A673 (cell line): Measurements from ENCODE around the gene CENPO. TPM values are rescaled to one million over a fixed set of nuclear protein-coding genes. Genes with fewer than 3 reads are reported as not detected.
A peak's percentile ranks its signal among the peaks of the same experiment; 100 is the strongest.

Experiments used
- Bru-seq: library from RNA; stranded (reverse); fragments of 400-500 nt; gene quantifications from one replicate; lab custom pipeline; 2021; lab: Mats Ljungman, UMichigan
- BruChase-seq, 2 experiments: library from RNA; stranded (reverse); fragments of 400-500 nt; gene quantifications; one replicate each; lab custom pipeline; 2021; lab: Mats Ljungman, UMichigan
- BruUV-seq: library from RNA; stranded (reverse); fragments of 400-500 nt; replicated peaks from 2 replicates; lab custom pipeline; 2021; lab: Mats Ljungman, UMichigan
- CTCF ChIA-PET: fragments of 300-600 bp; sonication (Branson Sonifier 250); formaldehyde crosslinking; loops from one replicate; lab custom pipeline; 2022; ENCODE audit warnings: antibody characterized with exemption; lab: Charles Lee
- POLR2A ChIA-PET: fragments of 300-600 bp; sonication (Branson Sonifier 250); formaldehyde crosslinking; loops from one replicate; lab custom pipeline; 2022; ENCODE audit warnings: antibody characterized with exemption; ENCODE audit not compliant: low non-redundant PET; lab: Charles Lee
- DNase-seq: peaks from one replicate; pipeline ENCODE4 v3.0.0-alpha.2; 2015; ENCODE audit warnings: low spot score
- H3K27ac ChIP-seq: fragments of 200-600 bp; sonication (generic); 2 replicates; pipeline ENCODE4 v1.5.1; 2016; ENCODE audit warnings: mixed run types, low read depth, mild to moderate bottlenecking, mixed read lengths, antibody characterized with exemption, low read length; ENCODE audit not compliant: poor library complexity, severe bottlenecking
- H3K27me3 ChIP-seq: fragments of 200-600 bp; sonication (generic); replicated peaks from 2 replicates; pipeline ENCODE4 v1.6.1; 2017; ENCODE audit warnings: mixed run types, low read depth, mild to moderate bottlenecking, mixed read lengths, antibody characterized with exemption, low read length; ENCODE audit not compliant: insufficient read depth, poor library complexity
- H3K36me3 ChIP-seq: fragments of 200-600 bp; sonication (generic); 2 replicates; pipeline ENCODE4 v1.6.1; 2016; ENCODE audit warnings: mixed run types, mild to moderate bottlenecking, mixed read lengths, antibody characterized with exemption, low read length; ENCODE audit not compliant: insufficient read depth, poor library complexity, severe bottlenecking
- H3K4me1 ChIP-seq: fragments of 200-600 bp; sonication (generic); 2 replicates; pipeline ENCODE4 v1.6.1; 2017; ENCODE audit warnings: mixed run types, mild to moderate bottlenecking, mixed read lengths, antibody characterized with exemption, low read length; ENCODE audit not compliant: insufficient read depth, poor library complexity, severe bottlenecking
- H3K4me3 ChIP-seq: fragments of 200-600 bp; sonication (generic); 2 replicates; pipeline ENCODE4 v1.5.1; 2016; ENCODE audit warnings: low read depth, mixed run types, mild to moderate bottlenecking, mixed read lengths, low read length; ENCODE audit not compliant: poor library complexity, severe bottlenecking
- H3K9me3 ChIP-seq: fragments of 200-600 bp; sonication (generic); 2 replicates; pipeline ENCODE4 v1.6.1; 2016; ENCODE audit warnings: mixed run types, low read depth, mild to moderate bottlenecking, mixed read lengths, antibody characterized with exemption, low read length; ENCODE audit not compliant: poor library complexity, severe bottlenecking
- CTCF ChIP-seq: fragments of 300-800, 200-600 bp; sonication (generic); conservative IDR thresholded peaks from 2 replicates; pipeline ENCODE4 v1.5.1; 2017; ENCODE audit warnings: low read depth, mild to moderate bottlenecking, antibody characterized with exemption, low read length, moderate library complexity, mixed read lengths
- EZH2 ChIP-seq: fragments of 200-600 bp; sonication (generic); IDR thresholded peaks from 2 replicates; pipeline ENCODE4 v1.6.1; 2017; ENCODE audit warnings: borderline replicate concordance, low read depth, mild to moderate bottlenecking, mixed read lengths, antibody characterized with exemption, low read length; ENCODE audit not compliant: poor library complexity, severe bottlenecking
- intact Hi-C: fragments of 100-400 bp; cut with micrococcal nuclease; formaldehyde crosslinking; loops from one replicate; pipeline ENCODE4 v1.10.0; 2022; ENCODE audit not compliant: unreplicated experiment
- long read RNA-seq: library from polyadenylated mRNA; stranded (forward); transcript quantifications from one replicate; pipeline ENCODE4 v2.0.0, GENCODE V29; 2022
- total RNA-seq: library from RNA; stranded (reverse); gene quantifications from 2 replicates; pipeline ENCODE4 v1.2.3, GENCODE V29; 2021

Gene CENPO, protein sequence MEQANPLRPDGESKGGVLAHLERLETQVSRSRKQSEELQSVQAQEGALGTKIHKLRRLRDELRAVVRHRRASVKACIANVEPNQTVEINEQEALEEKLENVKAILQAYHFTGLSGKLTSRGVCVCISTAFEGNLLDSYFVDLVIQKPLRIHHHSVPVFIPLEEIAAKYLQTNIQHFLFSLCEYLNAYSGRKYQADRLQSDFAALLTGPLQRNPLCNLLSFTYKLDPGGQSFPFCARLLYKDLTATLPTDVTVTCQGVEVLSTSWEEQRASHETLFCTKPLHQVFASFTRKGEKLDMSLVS
- total RNA-seq (61.9 and 69.4 TPM in 2 replicates), Bru-seq, nascent RNA (percentile 95 among the genes with signal in this experiment), BruChase-seq, experiment 1, labeled RNA remaining after a 2-hour chase (percentile 95 among the genes with signal in this experiment), BruChase-seq, experiment 2, labeled RNA remaining after a 6-hour chase (percentile 93 among the genes with signal in this experiment)
- long read RNA-seq, full-length matches to known transcripts = 45 of 103 reads
- long read RNA-seq, partial matches to known transcripts = 3 of 103 reads
- long read RNA-seq, other reads (novel, unspliced or antisense) = 55 of 103 reads

DNA sequence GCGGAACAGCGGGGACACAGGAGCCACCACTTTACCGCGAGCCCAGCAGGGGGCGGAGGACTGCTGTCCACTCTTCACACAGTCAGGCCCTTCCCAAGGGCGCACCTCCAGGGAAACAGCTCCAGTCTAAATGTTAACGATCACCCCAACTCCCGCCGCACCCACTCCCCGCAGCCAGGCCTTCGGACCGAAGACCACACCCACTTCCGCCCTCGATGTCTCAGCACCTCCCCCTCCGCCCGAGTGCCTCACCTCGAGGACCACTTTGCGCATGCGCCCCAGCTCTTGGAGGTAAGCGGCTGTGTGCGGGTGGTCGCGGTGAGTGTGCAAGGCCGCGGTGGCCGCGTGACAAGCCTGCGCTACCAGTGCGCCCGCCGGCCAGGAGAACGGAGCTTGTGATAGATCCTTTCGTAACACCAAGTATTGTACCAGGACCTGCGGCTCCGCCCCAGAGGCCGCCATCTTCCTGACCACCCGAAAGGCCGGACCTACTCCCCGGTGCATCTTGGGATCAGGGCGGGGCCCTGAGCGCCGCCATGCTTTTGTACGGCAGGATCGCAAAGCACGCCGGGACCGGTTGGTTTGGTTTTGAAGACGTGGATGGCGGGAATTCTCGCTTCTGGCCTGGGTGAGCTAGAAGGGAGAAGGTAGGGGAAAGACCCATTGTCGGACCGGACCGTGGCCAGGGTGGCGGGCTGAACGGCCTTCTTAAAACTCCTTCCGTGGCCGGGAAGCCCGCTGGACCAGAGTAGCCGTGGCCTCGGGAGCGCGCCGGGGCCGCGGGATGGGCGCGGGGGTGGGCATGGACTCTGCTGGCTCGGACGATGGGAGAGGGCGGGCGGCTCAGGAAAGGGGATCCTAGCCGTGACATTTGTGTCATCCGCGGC is at the start of gene CENPO, which contains the start of gene PTRHD1:
Gene CENPO, plus strand, starts transcription at position 552 of the 887 bp plus-strand sequence. CDS start 495 bp downstream, outside the sequence.
Gene PTRHD1, minus strand, starts transcription at position 518 of the 887 bp plus-strand sequence. Its CDS starts 14 bp downstream, at position 504.
- peak; percentile 98 for DNase-seq
- H3K9me3 ChIP-seq = no peaks in the 10 kb centered on the region
- no peak for TF ChIP-seq EZH2
- TF ChIP-seq CTCF = peak; percentile 38; the same call in 1 of the 2 replicates
- intact Hi-C loops = loop anchor here (2.0 kb wide), 1 partner anchor 302 kb away; the partner anchor contains the start of gene NCOA1
- peaks cover 29% of the 10 kb centered on the region for H3K36me3 ChIP-seq
- H3K4me3 ChIP-seq = peak within 1 kb of the TSS; percentile 92
- ChIA-PET CTCF (no interaction called here), POLR2A (no interaction called here)
- no TSS peak for BruUV-seq
- H3K4me1 ChIP-seq = peaks cover 23% of the 10 kb centered on the region
- H3K27ac ChIP-seq = peak within 1 kb of the TSS; percentile 99
- H3K27me3 ChIP-seq = no peaks in the 10 kb centered on the region

DNA sequence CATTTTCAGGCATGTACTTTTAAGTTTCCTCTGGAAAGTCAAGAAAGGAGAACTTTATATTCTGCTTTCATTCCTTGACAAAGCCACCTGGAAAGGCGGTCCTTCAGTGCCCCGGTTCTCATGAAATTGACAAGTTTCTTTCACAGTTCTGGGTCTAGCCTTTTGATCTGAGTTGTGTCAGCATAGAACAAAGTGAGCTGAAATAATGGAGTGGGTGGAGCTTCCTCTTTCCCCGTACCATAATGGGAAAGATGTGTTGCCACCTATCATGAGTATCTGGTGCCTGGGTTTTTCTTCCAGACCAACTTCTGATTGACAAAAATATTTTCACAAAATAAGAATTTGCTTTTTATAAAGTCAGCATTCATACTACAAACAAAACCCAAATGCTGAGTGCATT is 49.3 kb upstream of the CENPO start:
- H3K4me1 ChIP-seq = no peaks in the 10 kb centered on the region

More for the DNA sequence above, 49.3 kb upstream of the CENPO start:
- no peak overlapping the region for H3K4me3 ChIP-seq
- H3K36me3 ChIP-seq = no peaks in the 10 kb centered on the region
- TF ChIP-seq EZH2 = no peak
- no peak for TF ChIP-seq CTCF
- no peaks in the 10 kb centered on the region for H3K27me3 ChIP-seq
- no peak for DNase-seq
- intact Hi-C loops = no loop called here
- no TSS peak for BruUV-seq
- ChIA-PET CTCF (no interaction called here), POLR2A (interaction anchor here (0.5 to 0.7 kb wide), 2 partner anchors 10 to 30 kb away, joined by 3 read pairs; no protein-coding TSS in a partner anchor)
- H3K27ac ChIP-seq = no peak overlapping the region
- H3K9me3 ChIP-seq = no peaks in the 10 kb centered on the region
